WERI-Rb-1 (cell line): ENCODE results near the gene ATP6V1C2.

Experiments
- DNase-seq: peaks from one replicate; pipeline ENCODE4 v3.0.0-alpha.2; 2020
- H3K27ac ChIP-seq: fragments of 250-450 bp; sonication (Bioruptor Pico); 2 replicates; pipeline ENCODE4 v1.5.1; 2020; ENCODE audit warnings: mild to moderate bottlenecking, moderate library complexity
- H3K27me3 ChIP-seq: fragments of 250-450 bp; sonication (Bioruptor Pico); 2 replicates; pipeline ENCODE4 v1.5.1; 2021; ENCODE audit warnings: mild to moderate bottlenecking, low read depth, moderate library complexity; ENCODE audit not compliant: insufficient read depth, severe bottlenecking
- H3K36me3 ChIP-seq: fragments of 250-450 bp; sonication (Bioruptor Pico); 2 replicates; pipeline ENCODE4 v1.5.1; 2020; ENCODE audit warnings: mild to moderate bottlenecking, moderate library complexity
- H3K4me3 ChIP-seq: 2 replicates; pipeline ENCODE4 v1.5.1; 2011; ENCODE audit warnings: low read depth, mild to moderate bottlenecking, control low read depth, low read length
- H3K9me3 ChIP-seq: fragments of 250-450 bp; sonication (Bioruptor Pico); 2 replicates; pipeline ENCODE4 v1.5.1; 2021; ENCODE audit warnings: mild to moderate bottlenecking, moderate library complexity; ENCODE audit not compliant: severe bottlenecking
- CTCF ChIP-seq: IDR thresholded peaks from 2 replicates; pipeline ENCODE4 v1.5.1; 2011; ENCODE audit warnings: low read depth, mild to moderate bottlenecking, control low read depth, inconsistent platforms, low read length

ATP6V1C2 gene

GRCh38 chr2:10820978-10821695, 99.7 kb downstream of the ATP6V1C2 start:
- Histone ChIP-seq H3K27me3 (no peaks in the 10 kb centered on the region), H3K4me3 (no peak overlapping the region), H3K9me3 (no peaks in the 10 kb centered on the region), H3K27ac (no peak overlapping the region), H3K36me3 (no peaks in the 10 kb centered on the region)
- TF ChIP-seq CTCF, result no peak
- no peak for DNase-seq

GRCh38 chr2:10824191-10824590, 102.8 kb downstream of the ATP6V1C2 start:
- Histone ChIP-seq H3K27ac (no peak overlapping the region), H3K27me3 (no peaks in the 10 kb centered on the region), H3K36me3 (no peaks in the 10 kb centered on the region)

GRCh38 chr2:10826026-10826425, 104.6 kb downstream of the ATP6V1C2 start:
- no peak for DNase-seq
- no peak overlapping the region for H3K27ac ChIP-seq
- H3K27me3 ChIP-seq, result no peaks in the 10 kb centered on the region
- H3K9me3 ChIP-seq, result no peaks in the 10 kb centered on the region
- no peak overlapping the region for H3K4me3 ChIP-seq
- no peak for TF ChIP-seq CTCF
- no peaks in the 10 kb centered on the region for H3K36me3 ChIP-seq

More at GRCh38 chr2:10824191-10824590, 102.8 kb downstream of the ATP6V1C2 start:
- Histone ChIP-seq H3K9me3 (no peaks in the 10 kb centered on the region), H3K4me3 (no peak overlapping the region)
- no peak for TF ChIP-seq CTCF
- no peak for DNase-seq

GRCh38 chr2:10826625-10827024, 105.2 kb downstream of the ATP6V1C2 start:
- no peak overlapping the region for H3K27ac ChIP-seq
- no peaks in the 10 kb centered on the region for H3K27me3 ChIP-seq
- no peak for DNase-seq
- H3K36me3 ChIP-seq, result no peaks in the 10 kb centered on the region
- H3K9me3 ChIP-seq, result no peaks in the 10 kb centered on the region
- no peak for TF ChIP-seq CTCF
- H3K4me3 ChIP-seq, result no peak overlapping the region

GRCh38 chr2:10828346-10828745, 106.9 kb downstream of the ATP6V1C2 start:
- Histone ChIP-seq H3K9me3 (no peaks in the 10 kb centered on the region), H3K36me3 (no peaks in the 10 kb centered on the region), H3K27me3 (no peaks in the 10 kb centered on the region), H3K27ac (no peak overlapping the region), H3K4me3 (no peak overlapping the region)
- TF ChIP-seq CTCF, result no peak
- no peak for DNase-seq

- DNase-seq, result no peak
- H3K9me3 ChIP-seq, result no peaks in the 10 kb centered on the region
- no peak overlapping the region for H3K27ac ChIP-seq
- TF ChIP-seq CTCF, result no peak
- no peaks in the 10 kb centered on the region for H3K27me3 ChIP-seq
- H3K4me3 ChIP-seq, result no peak overlapping the region
- H3K36me3 ChIP-seq, result no peaks in the 10 kb centered on the region
These were observed 107.9 kb downstream of the ATP6V1C2 start for GRCh38 chr2:10829299-10829698.
